Measurements from ENCODE around the gene IL27RA.

Gene IL27RA

DNA sequence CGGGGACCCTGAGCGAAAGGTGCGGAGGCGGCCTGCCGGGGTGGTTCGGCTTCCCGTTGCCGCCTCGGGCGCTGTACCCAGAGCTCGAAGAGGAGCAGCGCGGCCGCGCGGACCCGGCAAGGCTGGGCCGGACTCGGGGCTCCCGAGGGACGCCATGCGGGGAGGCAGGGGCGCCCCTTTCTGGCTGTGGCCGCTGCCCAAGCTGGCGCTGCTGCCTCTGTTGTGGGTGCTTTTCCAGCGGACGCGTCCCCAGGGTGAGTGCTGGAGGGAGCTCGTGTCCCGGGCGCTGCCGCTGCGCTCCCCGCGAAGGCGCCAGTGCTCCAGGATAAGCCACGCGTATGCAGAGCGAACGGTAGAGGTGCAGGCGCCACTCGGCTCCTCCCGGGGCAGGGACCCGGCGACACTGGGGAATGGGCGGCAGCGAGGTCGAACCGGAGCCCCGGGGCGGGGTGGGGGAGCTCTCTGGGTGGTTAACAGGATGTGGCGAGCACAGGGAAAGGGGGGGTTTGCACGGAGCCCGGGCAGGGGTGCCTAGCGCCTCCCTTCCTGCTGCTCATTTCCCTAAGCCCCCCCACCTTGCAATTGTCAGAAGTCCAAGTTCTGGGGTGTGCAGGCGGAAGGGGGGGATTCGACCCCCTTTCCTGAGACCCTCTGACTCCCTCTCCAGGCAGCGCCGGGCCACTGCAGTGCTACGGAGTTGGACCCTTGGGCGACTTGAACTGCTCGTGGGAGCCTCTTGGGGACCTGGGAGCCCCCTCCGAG lies at the start of gene IL27RA:
Gene IL27RA (plus strand): TSS at position 44 of the 762 bp plus-strand sequence. CDS start 111 bp downstream, at position 155.
- TF ChIP-seq, protein P1, sequence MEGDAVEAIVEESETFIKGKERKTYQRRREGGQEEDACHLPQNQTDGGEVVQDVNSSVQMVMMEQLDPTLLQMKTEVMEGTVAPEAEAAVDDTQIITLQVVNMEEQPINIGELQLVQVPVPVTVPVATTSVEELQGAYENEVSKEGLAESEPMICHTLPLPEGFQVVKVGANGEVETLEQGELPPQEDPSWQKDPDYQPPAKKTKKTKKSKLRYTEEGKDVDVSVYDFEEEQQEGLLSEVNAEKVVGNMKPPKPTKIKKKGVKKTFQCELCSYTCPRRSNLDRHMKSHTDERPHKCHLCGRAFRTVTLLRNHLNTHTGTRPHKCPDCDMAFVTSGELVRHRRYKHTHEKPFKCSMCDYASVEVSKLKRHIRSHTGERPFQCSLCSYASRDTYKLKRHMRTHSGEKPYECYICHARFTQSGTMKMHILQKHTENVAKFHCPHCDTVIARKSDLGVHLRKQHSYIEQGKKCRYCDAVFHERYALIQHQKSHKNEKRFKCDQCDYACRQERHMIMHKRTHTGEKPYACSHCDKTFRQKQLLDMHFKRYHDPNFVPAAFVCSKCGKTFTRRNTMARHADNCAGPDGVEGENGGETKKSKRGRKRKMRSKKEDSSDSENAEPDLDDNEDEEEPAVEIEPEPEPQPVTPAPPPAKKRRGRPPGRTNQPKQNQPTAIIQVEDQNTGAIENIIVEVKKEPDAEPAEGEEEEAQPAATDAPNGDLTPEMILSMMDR (IDR thresholded peaks at IDR 0.05; ENCODE audit: control insufficient read depth, extremely low read depth, insufficient read depth): peak; percentile 26; the same call in 1 of the 2 replicates
- H3K4me3 ChIP-seq (ENCODE audit: low read depth, low read length): peak within 1 kb of the TSS; percentile 51
- no peak for DNase-seq (ENCODE audit: low read depth)

DNA sequence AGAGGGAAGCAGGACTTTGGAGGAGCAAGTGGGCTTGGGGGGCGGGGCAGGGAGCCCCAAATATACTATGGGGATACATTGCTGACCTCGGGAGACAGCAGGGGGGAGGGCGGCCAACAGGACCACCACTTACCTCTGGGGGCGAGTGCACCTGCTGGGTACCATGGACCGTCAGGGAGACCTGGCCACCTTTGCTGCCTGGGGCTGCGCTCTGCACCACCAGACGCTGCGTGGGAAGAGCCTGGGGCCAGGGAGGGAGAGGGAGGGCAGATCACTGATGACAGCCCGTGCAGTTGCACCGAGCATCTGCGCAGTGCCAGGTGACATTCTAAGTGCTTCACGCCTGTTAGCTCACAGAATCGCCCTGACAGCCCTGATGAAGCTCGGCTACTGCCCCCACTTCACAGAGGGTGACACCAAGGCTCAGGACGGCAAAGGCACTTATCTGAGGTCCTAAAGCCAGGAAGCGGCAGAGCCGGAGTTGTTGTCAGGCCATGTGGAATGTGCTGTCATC lies 49.5 kb upstream of the IL27RA start:
- no peak overlapping the region for H3K4me3 ChIP-seq (ENCODE audit: low read depth, low read length)
- TF ChIP-seq, protein P1 (IDR thresholded peaks at IDR 0.05; ENCODE audit: control insufficient read depth, extremely low read depth, insufficient read depth): no peak
- DNase-seq (ENCODE audit: low read depth): no peak

DNA sequence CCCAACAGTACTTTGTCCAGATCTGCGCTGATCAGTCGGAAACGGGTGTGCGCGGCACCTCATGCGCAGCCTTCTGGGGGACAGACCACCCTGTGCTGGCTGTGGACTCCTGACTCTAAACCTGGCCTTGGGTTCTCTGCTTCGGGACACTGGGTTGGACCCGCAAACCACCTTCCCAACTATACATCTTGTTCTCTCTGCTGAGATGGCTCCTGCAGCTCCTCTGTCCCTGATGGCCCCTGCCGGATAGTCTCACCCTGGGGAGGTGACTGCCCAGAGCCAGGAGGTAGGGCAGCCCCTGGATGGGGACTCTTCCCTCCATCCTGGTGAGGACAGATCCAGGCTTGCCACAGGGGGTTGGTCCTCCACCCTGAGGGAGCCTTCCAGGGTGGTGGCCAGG lies 48.8 kb upstream of the IL27RA start:
- TF ChIP-seq, protein P1 (IDR thresholded peaks at IDR 0.05; ENCODE audit: control insufficient read depth, extremely low read depth, insufficient read depth): no peak

DNA sequence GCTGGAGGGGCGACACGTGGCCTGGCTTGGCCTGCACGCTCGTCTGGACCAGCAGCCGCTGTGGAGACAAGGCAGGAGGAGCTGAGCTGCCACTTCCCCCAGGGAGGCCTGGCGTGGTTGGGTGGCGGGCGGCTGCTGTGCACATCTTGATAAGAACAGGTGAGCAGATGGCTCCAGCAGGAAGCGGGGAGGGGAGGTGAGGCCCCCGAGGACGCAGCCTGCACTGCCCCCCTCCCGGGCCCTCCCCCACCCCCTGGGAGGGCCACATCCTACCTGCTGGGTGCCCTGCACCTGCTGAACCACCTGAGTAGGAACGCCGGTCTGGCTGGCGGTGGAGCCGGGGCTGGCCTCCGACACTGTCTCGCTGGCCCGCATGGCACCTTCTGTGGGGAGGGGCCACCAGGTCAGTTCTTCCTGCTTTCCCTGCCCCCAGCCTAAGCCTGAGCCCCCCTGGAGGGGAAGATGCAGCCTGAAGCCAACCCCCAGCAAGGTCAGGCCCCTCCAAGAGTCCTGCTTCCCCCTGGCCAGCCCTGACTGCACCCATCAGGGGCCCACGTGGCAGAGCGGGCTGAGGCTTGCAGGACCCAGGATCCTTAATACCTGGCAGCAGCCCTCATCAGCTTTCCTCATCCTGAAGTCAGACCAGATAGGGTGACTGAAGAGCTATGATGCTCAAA lies 48.2 kb upstream of the IL27RA start:
- DNase-seq (ENCODE audit: low read depth): no peak
- H3K4me3 ChIP-seq (ENCODE audit: low read depth, low read length): no peak overlapping the region
- TF ChIP-seq, protein P1 (IDR thresholded peaks at IDR 0.05; ENCODE audit: control insufficient read depth, extremely low read depth, insufficient read depth): no peak

More for the DNA sequence above, 48.8 kb upstream of the IL27RA start:
- DNase-seq (ENCODE audit: low read depth): no peak
- no peak overlapping the region for H3K4me3 ChIP-seq (ENCODE audit: low read depth, low read length)

DNA sequence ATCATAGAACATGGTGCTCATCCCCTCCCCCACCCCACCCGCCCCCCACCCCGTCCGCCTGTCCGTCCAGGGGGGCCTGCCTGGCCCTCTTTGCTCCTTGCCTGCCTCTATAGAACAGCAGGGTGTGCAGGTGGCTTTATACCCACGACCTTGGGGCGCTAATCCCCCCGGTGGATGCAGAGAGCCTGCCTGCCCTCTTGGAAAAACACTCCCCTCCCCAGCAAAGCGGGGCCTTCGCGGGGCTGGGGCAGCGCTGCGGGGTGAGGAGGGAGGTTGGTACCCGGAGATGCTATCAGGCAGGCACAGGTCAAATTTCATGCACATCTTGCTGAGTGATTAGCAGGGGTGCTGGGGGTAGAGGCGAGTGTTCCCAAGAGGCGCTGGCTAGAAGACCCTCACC lies 47.4 kb upstream of the IL27RA start:
- no peak for DNase-seq (ENCODE audit: low read depth)
- TF ChIP-seq, protein P1 (IDR thresholded peaks at IDR 0.05; ENCODE audit: control insufficient read depth, extremely low read depth, insufficient read depth): no peak
- no peak overlapping the region for H3K4me3 ChIP-seq (ENCODE audit: low read depth, low read length)

DNA sequence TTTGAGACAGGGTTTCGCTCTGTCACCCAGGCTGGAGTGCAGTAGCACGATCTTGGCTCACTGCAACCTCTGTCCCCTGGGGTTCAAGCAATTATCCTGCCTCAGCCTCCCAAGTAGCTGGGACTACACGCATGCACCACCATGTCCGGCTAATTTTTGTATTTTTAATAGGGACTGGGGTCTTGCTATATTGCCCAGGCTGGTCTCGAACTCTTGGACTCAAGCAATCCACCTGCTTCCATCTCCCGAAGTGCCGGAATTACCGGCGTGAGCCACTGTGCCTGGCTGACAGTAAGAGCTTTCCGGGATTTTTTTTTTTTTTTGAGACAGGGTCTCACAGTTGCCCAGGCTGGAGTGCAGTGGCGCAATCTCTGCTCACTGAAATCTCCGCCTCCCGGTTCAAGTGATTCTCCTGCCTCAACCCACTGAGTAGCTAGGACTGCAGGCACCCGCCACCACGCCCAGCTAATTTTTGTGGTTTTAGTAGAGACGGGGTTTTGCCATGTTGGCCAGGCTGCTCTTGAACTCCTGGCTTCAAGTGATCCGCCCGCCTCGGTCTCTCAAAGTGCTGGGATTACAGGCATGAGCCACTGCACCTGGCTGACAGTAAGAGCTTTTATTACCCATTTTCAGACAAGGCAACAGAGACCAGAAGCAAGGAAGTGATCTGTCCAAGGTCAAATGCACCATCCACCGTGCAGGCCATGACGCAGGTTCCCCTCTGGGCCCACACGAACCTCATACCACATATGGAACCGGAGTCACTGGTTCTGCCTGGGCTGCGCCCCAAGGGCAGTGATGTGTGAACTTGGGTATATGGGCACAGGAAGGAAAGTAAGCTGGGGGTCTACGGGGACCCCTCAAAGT lies 46.5 kb upstream of the IL27RA start:
- TF ChIP-seq, protein P1 (IDR thresholded peaks at IDR 0.05; ENCODE audit: control insufficient read depth, extremely low read depth, insufficient read depth): no peak
- no peak for DNase-seq (ENCODE audit: low read depth)
- H3K4me3 ChIP-seq (ENCODE audit: low read depth, low read length): no peak overlapping the region
